Measurements from ENCODE around the gene CP.

DNA sequence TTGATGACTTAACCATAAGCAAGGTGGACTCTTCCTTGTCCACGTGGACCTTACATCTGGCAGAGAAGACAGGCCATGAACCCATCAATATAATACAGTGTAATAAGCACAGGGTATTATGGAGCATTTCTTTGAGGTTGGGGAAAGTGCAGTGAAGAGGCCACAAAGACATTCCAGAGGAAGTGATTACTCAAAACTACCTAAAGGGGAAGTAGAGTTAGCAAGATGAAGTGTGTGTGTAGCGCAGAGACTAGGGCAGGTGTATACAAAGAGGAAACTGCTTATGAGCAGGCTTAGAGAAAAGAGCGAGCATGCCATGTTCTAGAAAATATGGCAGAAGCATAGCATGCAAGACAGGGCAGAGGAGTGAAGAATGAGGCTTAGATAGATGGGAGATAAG, 17.9 kb downstream of the CP start:
- TF ChIP-seq, protein P1, sequence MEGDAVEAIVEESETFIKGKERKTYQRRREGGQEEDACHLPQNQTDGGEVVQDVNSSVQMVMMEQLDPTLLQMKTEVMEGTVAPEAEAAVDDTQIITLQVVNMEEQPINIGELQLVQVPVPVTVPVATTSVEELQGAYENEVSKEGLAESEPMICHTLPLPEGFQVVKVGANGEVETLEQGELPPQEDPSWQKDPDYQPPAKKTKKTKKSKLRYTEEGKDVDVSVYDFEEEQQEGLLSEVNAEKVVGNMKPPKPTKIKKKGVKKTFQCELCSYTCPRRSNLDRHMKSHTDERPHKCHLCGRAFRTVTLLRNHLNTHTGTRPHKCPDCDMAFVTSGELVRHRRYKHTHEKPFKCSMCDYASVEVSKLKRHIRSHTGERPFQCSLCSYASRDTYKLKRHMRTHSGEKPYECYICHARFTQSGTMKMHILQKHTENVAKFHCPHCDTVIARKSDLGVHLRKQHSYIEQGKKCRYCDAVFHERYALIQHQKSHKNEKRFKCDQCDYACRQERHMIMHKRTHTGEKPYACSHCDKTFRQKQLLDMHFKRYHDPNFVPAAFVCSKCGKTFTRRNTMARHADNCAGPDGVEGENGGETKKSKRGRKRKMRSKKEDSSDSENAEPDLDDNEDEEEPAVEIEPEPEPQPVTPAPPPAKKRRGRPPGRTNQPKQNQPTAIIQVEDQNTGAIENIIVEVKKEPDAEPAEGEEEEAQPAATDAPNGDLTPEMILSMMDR (IDR thresholded peaks at IDR 0.05; ENCODE audit: low read depth, low read length, missing input control) = no peak
- TF ChIP-seq, protein P2, sequence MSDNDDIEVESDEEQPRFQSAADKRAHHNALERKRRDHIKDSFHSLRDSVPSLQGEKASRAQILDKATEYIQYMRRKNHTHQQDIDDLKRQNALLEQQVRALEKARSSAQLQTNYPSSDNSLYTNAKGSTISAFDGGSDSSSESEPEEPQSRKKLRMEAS (IDR thresholded peaks at IDR 0.05) = no peak
- TF ChIP-seq TAF1 (conservative IDR thresholded peaks at IDR 0.05) (no peak), FOXA1 (IDR thresholded peaks at IDR 0.05) (no peak), RAD21 (IDR thresholded peaks at IDR 0.05) (no peak), YY1 (IDR thresholded peaks at IDR 0.05) (no peak), NR2F2 (IDR thresholded peaks at IDR 0.05) (no peak), SP1 (IDR thresholded peaks at IDR 0.05) (no peak)
- TF ChIP-seq, protein P3, sequence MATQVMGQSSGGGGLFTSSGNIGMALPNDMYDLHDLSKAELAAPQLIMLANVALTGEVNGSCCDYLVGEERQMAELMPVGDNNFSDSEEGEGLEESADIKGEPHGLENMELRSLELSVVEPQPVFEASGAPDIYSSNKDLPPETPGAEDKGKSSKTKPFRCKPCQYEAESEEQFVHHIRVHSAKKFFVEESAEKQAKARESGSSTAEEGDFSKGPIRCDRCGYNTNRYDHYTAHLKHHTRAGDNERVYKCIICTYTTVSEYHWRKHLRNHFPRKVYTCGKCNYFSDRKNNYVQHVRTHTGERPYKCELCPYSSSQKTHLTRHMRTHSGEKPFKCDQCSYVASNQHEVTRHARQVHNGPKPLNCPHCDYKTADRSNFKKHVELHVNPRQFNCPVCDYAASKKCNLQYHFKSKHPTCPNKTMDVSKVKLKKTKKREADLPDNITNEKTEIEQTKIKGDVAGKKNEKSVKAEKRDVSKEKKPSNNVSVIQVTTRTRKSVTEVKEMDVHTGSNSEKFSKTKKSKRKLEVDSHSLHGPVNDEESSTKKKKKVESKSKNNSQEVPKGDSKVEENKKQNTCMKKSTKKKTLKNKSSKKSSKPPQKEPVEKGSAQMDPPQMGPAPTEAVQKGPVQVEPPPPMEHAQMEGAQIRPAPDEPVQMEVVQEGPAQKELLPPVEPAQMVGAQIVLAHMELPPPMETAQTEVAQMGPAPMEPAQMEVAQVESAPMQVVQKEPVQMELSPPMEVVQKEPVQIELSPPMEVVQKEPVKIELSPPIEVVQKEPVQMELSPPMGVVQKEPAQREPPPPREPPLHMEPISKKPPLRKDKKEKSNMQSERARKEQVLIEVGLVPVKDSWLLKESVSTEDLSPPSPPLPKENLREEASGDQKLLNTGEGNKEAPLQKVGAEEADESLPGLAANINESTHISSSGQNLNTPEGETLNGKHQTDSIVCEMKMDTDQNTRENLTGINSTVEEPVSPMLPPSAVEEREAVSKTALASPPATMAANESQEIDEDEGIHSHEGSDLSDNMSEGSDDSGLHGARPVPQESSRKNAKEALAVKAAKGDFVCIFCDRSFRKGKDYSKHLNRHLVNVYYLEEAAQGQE (IDR thresholded peaks at IDR 0.05) = no peak
- TF ChIP-seq, protein P4, sequence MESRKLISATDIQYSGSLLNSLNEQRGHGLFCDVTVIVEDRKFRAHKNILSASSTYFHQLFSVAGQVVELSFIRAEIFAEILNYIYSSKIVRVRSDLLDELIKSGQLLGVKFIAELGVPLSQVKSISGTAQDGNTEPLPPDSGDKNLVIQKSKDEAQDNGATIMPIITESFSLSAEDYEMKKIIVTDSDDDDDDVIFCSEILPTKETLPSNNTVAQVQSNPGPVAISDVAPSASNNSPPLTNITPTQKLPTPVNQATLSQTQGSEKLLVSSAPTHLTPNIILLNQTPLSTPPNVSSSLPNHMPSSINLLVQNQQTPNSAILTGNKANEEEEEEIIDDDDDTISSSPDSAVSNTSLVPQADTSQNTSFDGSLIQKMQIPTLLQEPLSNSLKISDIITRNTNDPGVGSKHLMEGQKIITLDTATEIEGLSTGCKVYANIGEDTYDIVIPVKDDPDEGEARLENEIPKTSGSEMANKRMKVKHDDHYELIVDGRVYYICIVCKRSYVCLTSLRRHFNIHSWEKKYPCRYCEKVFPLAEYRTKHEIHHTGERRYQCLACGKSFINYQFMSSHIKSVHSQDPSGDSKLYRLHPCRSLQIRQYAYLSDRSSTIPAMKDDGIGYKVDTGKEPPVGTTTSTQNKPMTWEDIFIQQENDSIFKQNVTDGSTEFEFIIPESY (IDR thresholded peaks at IDR 0.05) = no peak
- TF ChIP-seq, protein P5, sequence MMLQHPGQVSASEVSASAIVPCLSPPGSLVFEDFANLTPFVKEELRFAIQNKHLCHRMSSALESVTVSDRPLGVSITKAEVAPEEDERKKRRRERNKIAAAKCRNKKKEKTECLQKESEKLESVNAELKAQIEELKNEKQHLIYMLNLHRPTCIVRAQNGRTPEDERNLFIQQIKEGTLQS (IDR thresholded peaks at IDR 0.05) = no peak

All from liver (tissue), 3 donors.